ENCODE results near the gene SPTBN1.
"Not testable (repeated sequence)": the region's sequence is repeated elsewhere in the genome, so short reads cannot be mapped to it uniquely, and the experiment has no call there.

Gene SPTBN1

GRCh38 chr2:54513363-54513715, 57.2 kb downstream of the SPTBN1 start:
- Histone ChIP-seq H3K4me3 (ENCODE audit: insufficient read length, low read depth) (no peak overlapping the region), H3K9ac (ENCODE audit: insufficient read length, low read depth) (no peak overlapping the region), H3K27me3 (ENCODE audit: insufficient read depth, insufficient read length) (no peaks in the 10 kb centered on the region), H3K36me3 (ENCODE audit: insufficient read depth, insufficient read length, low read length) (no peaks in the 10 kb centered on the region), H3K9me3 (ENCODE audit: insufficient read depth, low read length) (no peaks in the 10 kb centered on the region), H3K4me1 (ENCODE audit: insufficient read depth, insufficient read length) (peaks cover 2% of the 10 kb centered on the region)
- no peak for DNase-seq (ENCODE audit: low read depth, low spot score)
- no peak for TF ChIP-seq ZNF274 (IDR thresholded peaks at IDR 0.05; ENCODE audit: low read depth, low read length)
- no peak for TF ChIP-seq YY1 (IDR thresholded peaks at IDR 0.05; ENCODE audit: insufficient read depth, insufficient read length)
- no peak for TF ChIP-seq SUZ12 (IDR thresholded peaks at IDR 0.05; ENCODE audit: extremely low read depth, insufficient read depth, insufficient read length)

GRCh38 chr2:54514822-54515569, 58.9 kb downstream of the SPTBN1 start:
- Histone ChIP-seq H3K27me3 (ENCODE audit: insufficient read depth, insufficient read length) (no peaks in the 10 kb centered on the region), H3K9ac (ENCODE audit: insufficient read length, low read depth) (no peak overlapping the region), H3K4me1 (ENCODE audit: insufficient read depth, insufficient read length) (peaks cover 2% of the 10 kb centered on the region), H3K36me3 (ENCODE audit: insufficient read depth, insufficient read length, low read length) (no peaks in the 10 kb centered on the region), H3K9me3 (ENCODE audit: insufficient read depth, low read length) (no peaks in the 10 kb centered on the region), H3K4me3 (ENCODE audit: insufficient read length, low read depth) (no peak overlapping the region)
- no peak for TF ChIP-seq SUZ12 (IDR thresholded peaks at IDR 0.05; ENCODE audit: extremely low read depth, insufficient read depth, insufficient read length)
- no peak for TF ChIP-seq ZNF274 (IDR thresholded peaks at IDR 0.05; ENCODE audit: low read depth, low read length)
- TF ChIP-seq YY1 (IDR thresholded peaks at IDR 0.05; ENCODE audit: insufficient read depth, insufficient read length), result no peak
- no peak for DNase-seq (ENCODE audit: low read depth, low spot score)

GRCh38 chr2:54516842-54517241, 60.7 kb downstream of the SPTBN1 start:
- H3K36me3 ChIP-seq (ENCODE audit: insufficient read depth, insufficient read length, low read length), result no peaks in the 10 kb centered on the region
- TF ChIP-seq YY1 (IDR thresholded peaks at IDR 0.05; ENCODE audit: insufficient read depth, insufficient read length), result no peak
- TF ChIP-seq ZNF274 (IDR thresholded peaks at IDR 0.05; ENCODE audit: low read depth, low read length), result no peak
- no peak for TF ChIP-seq SUZ12 (IDR thresholded peaks at IDR 0.05; ENCODE audit: extremely low read depth, insufficient read depth, insufficient read length)
- peak; percentile 36 for DNase-seq (ENCODE audit: low read depth, low spot score)
- H3K9ac ChIP-seq (ENCODE audit: insufficient read length, low read depth), result no peak overlapping the region
- H3K4me1 ChIP-seq (ENCODE audit: insufficient read depth, insufficient read length), result peaks cover 2% of the 10 kb centered on the region
- no peaks in the 10 kb centered on the region for H3K27me3 ChIP-seq (ENCODE audit: insufficient read depth, insufficient read length)
- H3K4me3 ChIP-seq (ENCODE audit: insufficient read length, low read depth), result no peak overlapping the region
- H3K9me3 ChIP-seq (ENCODE audit: insufficient read depth, low read length), result no peaks in the 10 kb centered on the region

GRCh38 chr2:54518016-54518415, 61.9 kb downstream of the SPTBN1 start:
- not testable (repeated sequence) for H3K9me3 ChIP-seq (ENCODE audit: insufficient read depth, low read length); DNase-seq (ENCODE audit: low read depth, low spot score); H3K4me3 ChIP-seq (ENCODE audit: insufficient read length, low read depth); H3K36me3 ChIP-seq (ENCODE audit: insufficient read depth, insufficient read length, low read length); H3K9ac ChIP-seq (ENCODE audit: insufficient read length, low read depth); H3K4me1 ChIP-seq (ENCODE audit: insufficient read depth, insufficient read length); H3K27me3 ChIP-seq (ENCODE audit: insufficient read depth, insufficient read length)

- H3K9ac ChIP-seq (ENCODE audit: insufficient read length, low read depth), result no peak overlapping the region
- no peaks in the 10 kb centered on the region for H3K4me1 ChIP-seq (ENCODE audit: insufficient read depth, insufficient read length)
- no peak overlapping the region for H3K4me3 ChIP-seq (ENCODE audit: insufficient read length, low read depth)
- no peak for DNase-seq (ENCODE audit: low read depth, low spot score)
- no peaks in the 10 kb centered on the region for H3K9me3 ChIP-seq (ENCODE audit: insufficient read depth, low read length)
- no peaks in the 10 kb centered on the region for H3K36me3 ChIP-seq (ENCODE audit: insufficient read depth, insufficient read length, low read length)
- TF ChIP-seq YY1 (IDR thresholded peaks at IDR 0.05; ENCODE audit: insufficient read depth, insufficient read length) (no peak), SUZ12 (IDR thresholded peaks at IDR 0.05; ENCODE audit: extremely low read depth, insufficient read depth, insufficient read length) (no peak), ZNF274 (IDR thresholded peaks at IDR 0.05; ENCODE audit: low read depth, low read length) (no peak)
- H3K27me3 ChIP-seq (ENCODE audit: insufficient read depth, insufficient read length), result no peaks in the 10 kb centered on the region
Observed at GRCh38 chr2:54518430-54518829, 62.3 kb downstream of the SPTBN1 start.

GRCh38 chr2:54519841-54520459, 63.8 kb downstream of the SPTBN1 start:
- TF ChIP-seq SUZ12 (IDR thresholded peaks at IDR 0.05; ENCODE audit: extremely low read depth, insufficient read depth, insufficient read length) (no peak), YY1 (IDR thresholded peaks at IDR 0.05; ENCODE audit: insufficient read depth, insufficient read length) (no peak), ZNF274 (IDR thresholded peaks at IDR 0.05; ENCODE audit: low read depth, low read length) (no peak)
- no peaks in the 10 kb centered on the region for H3K27me3 ChIP-seq (ENCODE audit: insufficient read depth, insufficient read length)

GRCh38 chr2:54520687-54521086, 64.6 kb downstream of the SPTBN1 start:
- Histone ChIP-seq H3K4me3 (ENCODE audit: insufficient read length, low read depth) (no peak overlapping the region), H3K9me3 (ENCODE audit: insufficient read depth, low read length) (no peaks in the 10 kb centered on the region), H3K27me3 (ENCODE audit: insufficient read depth, insufficient read length) (no peaks in the 10 kb centered on the region), H3K9ac (ENCODE audit: insufficient read length, low read depth) (no peak overlapping the region), H3K4me1 (ENCODE audit: insufficient read depth, insufficient read length) (no peaks in the 10 kb centered on the region), H3K36me3 (ENCODE audit: insufficient read depth, insufficient read length, low read length) (no peaks in the 10 kb centered on the region)
- DNase-seq (ENCODE audit: low read depth, low spot score), result no peak
- TF ChIP-seq SUZ12 (IDR thresholded peaks at IDR 0.05; ENCODE audit: extremely low read depth, insufficient read depth, insufficient read length) (no peak), YY1 (IDR thresholded peaks at IDR 0.05; ENCODE audit: insufficient read depth, insufficient read length) (no peak), ZNF274 (IDR thresholded peaks at IDR 0.05; ENCODE audit: low read depth, low read length) (no peak)

More at GRCh38 chr2:54519841-54520459, 63.8 kb downstream of the SPTBN1 start:
- Histone ChIP-seq H3K4me3 (ENCODE audit: insufficient read length, low read depth) (no peak overlapping the region), H3K36me3 (ENCODE audit: insufficient read depth, insufficient read length, low read length) (no peaks in the 10 kb centered on the region), H3K9me3 (ENCODE audit: insufficient read depth, low read length) (no peaks in the 10 kb centered on the region), H3K9ac (ENCODE audit: insufficient read length, low read depth) (no peak overlapping the region), H3K4me1 (ENCODE audit: insufficient read depth, insufficient read length) (no peaks in the 10 kb centered on the region)
- no peak for DNase-seq (ENCODE audit: low read depth, low spot score)
